ENCODE results near the gene FGF1.

- TF ChIP-seq EP300 (IDR thresholded peaks at IDR 0.05): no peak
- no peak for TF ChIP-seq CTCF (IDR thresholded peaks at IDR 0.05)
- no peak for TF ChIP-seq POLR2A (IDR thresholded peaks at IDR 0.05)
- no peak for TF ChIP-seq POLR2AphosphoS5 (IDR thresholded peaks at IDR 0.05)
Measured at GRCh38 chr5:142725231-142726187, 39.6 kb upstream of the FGF1 start.

Measured in stomach (tissue), 4 donors.